Hepatocyte (in vitro differentiated cells): Measurements from ENCODE around the gene RRP12.

Experiments
- EZH2 ChIP-seq: fragments of 200-600 bp; sonication (generic); IDR thresholded peaks from 2 replicates; pipeline ENCODE4 v1.6.1; 2016; ENCODE audit warnings: antibody characterized with exemption, mild to moderate bottlenecking, borderline replicate concordance
- EZH2phosphoT487 ChIP-seq: fragments of 200-600 bp; sonication (generic); IDR thresholded peaks from one replicate; pipeline ENCODE4 v1.6.1; 2018; ENCODE audit warnings: antibody characterized with exemption, mild to moderate bottlenecking, low read depth, moderate library complexity; ENCODE audit not compliant: unreplicated experiment, severe bottlenecking
- TF ChIP-seq, protein P1 (sequence below): fragments of 200-600 bp; sonication (generic); IDR thresholded peaks from 2 replicates; pipeline ENCODE4 v1.5.1; 2016; ENCODE audit warnings: antibody characterized with exemption, mild to moderate bottlenecking; ENCODE audit not compliant: poor library complexity

DNA sequence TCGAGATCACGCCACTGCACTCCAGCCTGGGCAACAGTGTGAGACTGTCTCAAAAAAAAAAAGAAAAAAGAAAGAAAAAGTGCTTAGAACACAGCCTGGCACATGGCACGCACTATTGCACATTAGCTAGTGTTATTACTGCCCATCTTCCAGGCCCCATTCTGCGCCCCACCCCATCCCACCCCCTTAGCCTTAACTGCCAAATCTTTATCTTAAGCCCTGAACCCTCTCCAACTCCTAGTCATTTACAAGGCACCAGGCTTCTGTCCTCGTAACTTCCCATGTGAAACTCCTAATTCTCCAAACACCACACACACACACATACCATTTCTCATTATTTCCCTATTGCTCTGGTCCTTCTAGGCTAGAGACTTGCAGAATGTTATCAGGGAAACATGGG lies 71.4 kb downstream of the RRP12 start:
- TF ChIP-seq, protein P1, sequence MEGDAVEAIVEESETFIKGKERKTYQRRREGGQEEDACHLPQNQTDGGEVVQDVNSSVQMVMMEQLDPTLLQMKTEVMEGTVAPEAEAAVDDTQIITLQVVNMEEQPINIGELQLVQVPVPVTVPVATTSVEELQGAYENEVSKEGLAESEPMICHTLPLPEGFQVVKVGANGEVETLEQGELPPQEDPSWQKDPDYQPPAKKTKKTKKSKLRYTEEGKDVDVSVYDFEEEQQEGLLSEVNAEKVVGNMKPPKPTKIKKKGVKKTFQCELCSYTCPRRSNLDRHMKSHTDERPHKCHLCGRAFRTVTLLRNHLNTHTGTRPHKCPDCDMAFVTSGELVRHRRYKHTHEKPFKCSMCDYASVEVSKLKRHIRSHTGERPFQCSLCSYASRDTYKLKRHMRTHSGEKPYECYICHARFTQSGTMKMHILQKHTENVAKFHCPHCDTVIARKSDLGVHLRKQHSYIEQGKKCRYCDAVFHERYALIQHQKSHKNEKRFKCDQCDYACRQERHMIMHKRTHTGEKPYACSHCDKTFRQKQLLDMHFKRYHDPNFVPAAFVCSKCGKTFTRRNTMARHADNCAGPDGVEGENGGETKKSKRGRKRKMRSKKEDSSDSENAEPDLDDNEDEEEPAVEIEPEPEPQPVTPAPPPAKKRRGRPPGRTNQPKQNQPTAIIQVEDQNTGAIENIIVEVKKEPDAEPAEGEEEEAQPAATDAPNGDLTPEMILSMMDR, result no peak
- TF ChIP-seq EZH2, result no peak
- no peak for TF ChIP-seq EZH2phosphoT487
